ENCODE measurements around the gene C1QTNF5. TPM values are rescaled to one million over a fixed set of nuclear protein-coding genes. Genes with fewer than 3 reads are reported as not detected.

C1QTNF5 gene
- total RNA-seq, 1 experiment from 2014 or later, result 0.33 TPM

- Histone ChIP-seq H3K9me3 (ENCODE audit: control insufficient read depth, low read depth, low read length) (no peaks in the 10 kb centered on the region), H2AFZ (ENCODE audit: low read length) (no peak overlapping the region), H3K23me2 (ENCODE audit: insufficient read length, low read depth, low read length, poor library complexity, severe bottlenecking) (peaks cover 4% of the 10 kb centered on the region), H3K4ac (ENCODE audit: low read depth, low read length) (no peak overlapping the region), H3K79me2 (ENCODE audit: insufficient read depth, low read length) (no peaks in the 10 kb centered on the region), H2BK15ac (ENCODE audit: low read depth, low read length) (no peak overlapping the region), H3K14ac (ENCODE audit: insufficient read depth, low read length) (no peak overlapping the region), H3K18ac (ENCODE audit: insufficient read length, low read depth, low read length) (no peak overlapping the region), H2BK120ac (ENCODE audit: low read depth, low read length, poor library complexity, severe bottlenecking) (no peak overlapping the region), H4K91ac (ENCODE audit: insufficient read length, low read depth, low read length) (no peak overlapping the region), H2BK20ac (ENCODE audit: low read depth, low read length, poor library complexity, severe bottlenecking) (no peak overlapping the region), H3K56ac (ENCODE audit: insufficient read length, low read depth, low read length) (no peak overlapping the region), H3K27me3 (ENCODE audit: insufficient read depth, low read length) (peaks cover 14% of the 10 kb centered on the region; the same call in 1 of the 2 replicates), H4K5ac (ENCODE audit: insufficient read length, low read depth, low read length) (no peak overlapping the region), H2BK5ac (ENCODE audit: insufficient read length, low read length) (no peak overlapping the region), H3K4me1 (ENCODE audit: insufficient read depth, low read length) (0 out of 2 replicates have a peak, but pooled peaks cover 2% of the 10 kb centered on the region), H4K20me1 (ENCODE audit: control insufficient read depth, insufficient read depth, insufficient read length) (peaks cover 4% of the 10 kb centered on the region), H4K8ac (replicated peaks; ENCODE audit: insufficient read length, low read depth, low read length) (no peak overlapping the region), H3T11ph (ENCODE audit: low read length) (no peak overlapping the region), H3K23ac (ENCODE audit: insufficient read length, low read depth, low read length) (no peak overlapping the region), H3K9ac (ENCODE audit: extremely low read depth, insufficient read length, low read length) (no peak overlapping the region), H3K4me2 (ENCODE audit: insufficient read depth, insufficient read length, low read length) (no peak overlapping the region), H2AK5ac (ENCODE audit: insufficient read length, low read length) (no peak overlapping the region), H3K79me1 (ENCODE audit: insufficient read depth, low read depth, low read length, poor library complexity, severe bottlenecking) (no peaks in the 10 kb centered on the region), H3K27ac (ENCODE audit: insufficient read length, low read depth, low read length) (no peak overlapping the region), H2BK12ac (ENCODE audit: insufficient read length, low read depth, low read length) (no peak overlapping the region)
- peaks cover 54% of the 10 kb centered on the region for H3K27me3 Mint-ChIP-seq (ENCODE audit: low read depth)
- H3K36me3 Mint-ChIP-seq (ENCODE audit: insufficient read depth in 1 of 3, low read depth in 3 of 3), result peaks cover 0 to 6% (median 2%) of the 10 kb centered on the region in 3 experiments; a peak in 5 of 7 replicates
- H3K9me3 Mint-ChIP-seq, result peaks cover 2 to 5% of the 10 kb centered on the region in 2 experiments; a peak in 2 of 5 replicates
- H3K4me1 Mint-ChIP-seq, result peaks cover 47 to 55% of the 10 kb centered on the region in 2 experiments
- no peak overlapping the region for H3K27ac Mint-ChIP-seq
- DNase-seq, result no peak
- no peak for TF ChIP-seq CTCF (conservative IDR thresholded peaks at IDR 0.05)
- H3K4me3 Mint-ChIP-seq, result no peak overlapping the region; a peak in 1 of 5 replicates
- no CpG with 5 or more reads among the region's 17 CpGs for WGBS (ENCODE audit: extremely low coverage, insufficient read length, low lambda C conversion rate)
Observed at GRCh38 chr11:119368121-119369034, 27.7 kb upstream of the C1QTNF5 start.

Data from H9 (cell line).